K562 (cell line): ENCODE measurements around the gene ATOH8. TPM values are rescaled to one million over a fixed set of nuclear protein-coding genes. Genes with fewer than 3 reads are reported as not detected.
"Not testable (repeated sequence)": the region's sequence is repeated elsewhere in the genome, so short reads cannot be mapped to it uniquely, and the experiment has no call there.

Source experiments
- ATAC-seq: fragments of 200-7000 bp; cut with Tn5 transposase; 3 replicates; pipeline ENCODE4 v1.9.1; 2020; ENCODE audit warnings: moderate library complexity
- BruUV-seq: library from RNA; stranded (reverse); fragments of 400-500 nt; replicated peaks from 2 replicates; lab custom pipeline; 2021; lab: Mats Ljungman, UMichigan
- CTCF ChIA-PET: fragments of 300-600 bp; formaldehyde crosslinking; extraction: SDS; loops from one replicate; lab custom pipeline; 2021; ENCODE audit warnings: low intra/inter-chr PET ratio; lab: Yijun Ruan, JAX
- POLR2A ChIA-PET: fragments of 300-600, 350-650 bp; sonication (Branson Sonifier 250); formaldehyde crosslinking; extraction: SDS; loops from one replicate; lab custom pipeline; 2021; ENCODE audit warnings: antibody characterized with exemption, inconsistent platforms; lab: Yijun Ruan, JAX
- DNase-seq, 4 experiments: peaks; one replicate each; pipeline versions ENCODE4 v3.0.0 to v3.0.0-alpha.2; 2011 to 2018; ENCODE audit warnings: low spot score in 3 of 4, mixed read lengths in 3 of 4; ENCODE audit errors: extremely low read depth in 1 of 4
- FAIRE-seq: peaks from 2 replicates; lab custom pipeline; 2011; peaks lifted over from hg19 to GRCh38; lab: Jason Lieb, UNC
- H2AFZ ChIP-seq: 2 replicates; pipeline ENCODE4 v1.6.0; 2011; ENCODE audit warnings: low read depth, low read length, control low read depth, inconsistent platforms
- H3K27ac ChIP-seq: fragments of 200-600 bp; 3 replicates; pipeline ENCODE4 v1.8.0; 2011; ENCODE audit warnings: low read depth, mild to moderate bottlenecking, control low read depth, inconsistent platforms, low read length, moderate library complexity, mixed read lengths; ENCODE audit errors: extremely low read depth
- H3K27me3 ChIP-seq, 2 experiments: fragments of 300-600 bp in 1 of 2; 2 replicates in 1 of 2; 3 replicates in 1 of 2; pipeline versions ENCODE4 v1.6.0 to v1.8.0; 2011; ENCODE audit warnings: inconsistent platforms in 2 of 2, low read length in 2 of 2, mild to moderate bottlenecking in 1 of 2, mixed read lengths in 1 of 2, moderate library complexity in 1 of 2; ENCODE audit not compliant: control insufficient read depth in 2 of 2, insufficient read depth in 2 of 2
- H3K36me3 ChIP-seq: fragments of 300-600 bp; 3 replicates; pipeline ENCODE4 v1.8.0; 2011; ENCODE audit warnings: mild to moderate bottlenecking, low read length, inconsistent platforms; ENCODE audit not compliant: control insufficient read depth, insufficient read depth
- H3K4me1 ChIP-seq, 2 experiments: fragments of 200-600 bp in 1 of 2; replicated peaks in 1 of 2; 2 replicates in 1 of 2; 3 replicates in 1 of 2; pipeline versions ENCODE4 v1.5.1 to v1.8.0; 2011; ENCODE audit warnings: inconsistent platforms in 2 of 2, low read length in 2 of 2, mild to moderate bottlenecking in 1 of 2, mixed read lengths in 1 of 2, moderate library complexity in 1 of 2; ENCODE audit not compliant: control insufficient read depth in 2 of 2, insufficient read depth in 2 of 2
- H3K4me2 ChIP-seq: 2 replicates; pipeline ENCODE4 v1.6.1; 2011; ENCODE audit warnings: low read length, control low read depth, inconsistent platforms, mixed read lengths; ENCODE audit not compliant: insufficient read depth
- H3K4me3 ChIP-seq: fragments of 200-600 bp; sonication (generic), shearing (Covaris generic); 2 replicates; pipeline ENCODE4 v1.5.1; 2016; ENCODE audit warnings: control low read depth, inconsistent platforms
- H3K79me2 ChIP-seq: fragments of 200-600 bp; 3 replicates; pipeline ENCODE4 v1.8.0; 2011; ENCODE audit warnings: low read length, inconsistent platforms; ENCODE audit not compliant: control insufficient read depth, insufficient read depth
- H3K9ac ChIP-seq, 2 experiments: 2 replicates each; pipeline versions ENCODE4 v1.6.0 to v1.6.1; 2011; ENCODE audit warnings: low read depth in 2 of 2, low read length in 2 of 2, control low read depth in 1 of 2, inconsistent platforms in 1 of 2, mild to moderate bottlenecking in 1 of 2, mixed read lengths in 1 of 2; ENCODE audit not compliant: insufficient read depth in 1 of 2
- H3K9me1 ChIP-seq: one replicate; pipeline ENCODE4 v1.6.0; 2011; ENCODE audit warnings: inconsistent platforms, mild to moderate bottlenecking, low read length, moderate library complexity; ENCODE audit not compliant: control insufficient read depth, insufficient read depth
- H3K9me3 ChIP-seq: replicated peaks from 2 replicates; pipeline ENCODE4 v1.5.1; 2011; ENCODE audit warnings: low read depth, low read length, inconsistent platforms; ENCODE audit not compliant: control insufficient read depth, insufficient read depth
- H4K20me1 ChIP-seq: replicated peaks from 2 replicates; pipeline ENCODE4 v1.6.1; 2011; ENCODE audit warnings: low read length, inconsistent platforms, mixed read lengths; ENCODE audit not compliant: control insufficient read depth, insufficient read depth
- CGGBP1 ChIP-seq: fragments of 250-450 bp; sonication (Bioruptor Pico); IDR thresholded peaks from 2 replicates; pipeline ENCODE4 v1.9.0; 2021; ENCODE audit warnings: mild to moderate bottlenecking
- MEIS2 ChIP-seq: fragments of 450-650 bp; IDR thresholded peaks from 2 replicates; pipeline ENCODE4 v1.6.1; 2014; ENCODE audit warnings: mild to moderate bottlenecking; ENCODE audit not compliant: partially characterized antibody
- ZBTB26 ChIP-seq: fragments of 450-650 bp; formaldehyde crosslinking; IDR thresholded peaks from 2 replicates; pipeline ENCODE4 v1.4.0; 2022; ENCODE audit warnings: missing genetic modification characterization
- ZNF644 ChIP-seq: fragments of 200-800 bp; sonication (Bioruptor generic); IDR thresholded peaks from 2 replicates; pipeline ENCODE4 v1.6.1; 2016; ENCODE audit warnings: low read depth, missing genetic modification characterization, missing compliant biosample characterization
- WGBS: fragments of 100-300 bp; shearing (Covaris generic); methylation state at CpG from one replicate; pipeline ENCODE4 v1.1.6; 2016; ENCODE audit warnings: low coverage, mixed read lengths; ENCODE audit not compliant: insufficient coverage; ENCODE audit errors: missing lambda C conversion rate; 5-methylcytosine and 5-hydroxymethylcytosine counted together
- in situ Hi-C: fragments of 300-500 bp; cut with MboI; formaldehyde crosslinking; loops from 4 replicates; pipeline ENCODE4 v1.15.0; 2018; ENCODE audit warnings: inconsistent platforms, mixed read lengths
- intact Hi-C: fragments of 100-400 bp; cut with micrococcal nuclease; formaldehyde crosslinking; loops from 2 replicates; pipeline ENCODE4 v1.14.2; 2022
- polyA plus RNA-seq, 8 experiments: library from polyadenylated mRNA; depleted of rRNA in 4 of 8; stranded (reverse) in 5 of 8; unstranded in 3 of 8; fragments of >200 nt; fragmentation: Nextera tagmentation in 2 of 8; fragmentation: Illumina TruSeq in 1 of 8; extraction: Ambion mirVana in 2 of 8; extraction: Trizol in 1 of 8; gene quantifications; 2 replicates each; pipeline versions ENCODE4 v1.2.1 to v1.2.3, GENCODE V29; 2011 to 2014; ENCODE audit warnings: inconsistent platforms in 1 of 8, missing spikeins in 1 of 8
- total RNA-seq, 7 experiments: library from RNA; depleted of rRNA in 6 of 7; stranded (reverse); fragments of >200 nt in 6 of 7; fragmentation: Illumina TruSeq in 2 of 7; extraction: Trizol in 2 of 7; gene quantifications; 2 replicates each; pipeline versions ENCODE4 v1.2.1 to v1.2.3, GENCODE V29; 2011 to 2021; ENCODE audit warnings: low replicate concordance in 1 of 7

The ATOH8 gene
- total and polyA plus RNA-seq, 9 of the 15 experiments (the other 6 are each of a cell fraction or from before 2014, with no cell fraction given): not detected

GRCh38 chr2:85713836-85714235 lies 40.0 kb upstream of the ATOH8 start (continued):
- no peak for TF ChIP-seq CGGBP1
- no peak for TF ChIP-seq ZBTB26
- no peak for TF ChIP-seq ZNF644
- TF ChIP-seq MEIS2: no peak

DNA sequence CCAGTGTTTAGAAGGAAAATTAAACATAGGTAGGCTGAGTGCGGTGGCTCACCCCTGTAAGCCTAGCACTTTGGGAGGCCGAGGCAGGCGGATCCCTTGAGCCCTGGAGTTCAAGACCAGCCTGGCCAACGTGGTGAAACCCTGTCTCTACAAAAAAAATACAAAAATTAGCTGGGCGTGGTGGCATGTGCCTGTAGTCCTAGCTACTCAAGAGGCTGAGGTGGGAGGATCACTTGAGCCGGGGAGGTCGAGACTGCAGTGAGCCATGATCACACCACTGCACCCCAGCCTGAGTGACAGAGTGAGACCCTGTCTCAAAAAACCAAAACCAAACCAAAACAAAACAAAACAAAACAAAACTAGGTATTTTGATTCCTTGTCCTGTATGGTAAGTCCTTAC lies 39.4 kb upstream of the ATOH8 start:
- in situ Hi-C loops, BruUV-seq: not testable (repeated sequence)

More for the DNA sequence above, 39.4 kb upstream of the ATOH8 start:
- DNase-seq, H3K36me3 ChIP-seq, H3K9ac ChIP-seq, H4K20me1 ChIP-seq, H3K9me1 ChIP-seq, H2AFZ ChIP-seq, intact Hi-C loops, H3K79me2 ChIP-seq, H3K9me3 ChIP-seq, H3K4me3 ChIP-seq, ATAC-seq, CTCF ChIA-PET, H3K4me2 ChIP-seq, H3K27ac ChIP-seq, FAIRE-seq: not testable (repeated sequence)
- POLR2A ChIA-PET: interaction anchor here (0.7 to 2.3 kb wide), 2 partner anchors 11 to 295 kb away, joined by 3 to 9 read pairs; no protein-coding TSS in a partner anchor
- Histone ChIP-seq H3K27me3 (peaks cover 3 to 31% of the 10 kb centered on the region in 2 experiments; a peak in 4 of 5 replicates), H3K4me1 (peaks cover 12 to 27% of the 10 kb centered on the region in 2 experiments; a peak in 4 of 5 replicates)
- WGBS: 14% methylated on average over 7 of the region's 7 CpGs
